ENCODE results near the gene SUSD3. TPM values are rescaled to one million over a fixed set of nuclear protein-coding genes. Genes with fewer than 3 reads are reported as not detected.

SUSD3 gene
- total and polyA plus RNA-seq, 10 of the 15 experiments (the other 5 are each of a cell fraction or from before 2014, with no cell fraction given), result 2.5 to 92.0 (median 31.1) TPM

DNA sequence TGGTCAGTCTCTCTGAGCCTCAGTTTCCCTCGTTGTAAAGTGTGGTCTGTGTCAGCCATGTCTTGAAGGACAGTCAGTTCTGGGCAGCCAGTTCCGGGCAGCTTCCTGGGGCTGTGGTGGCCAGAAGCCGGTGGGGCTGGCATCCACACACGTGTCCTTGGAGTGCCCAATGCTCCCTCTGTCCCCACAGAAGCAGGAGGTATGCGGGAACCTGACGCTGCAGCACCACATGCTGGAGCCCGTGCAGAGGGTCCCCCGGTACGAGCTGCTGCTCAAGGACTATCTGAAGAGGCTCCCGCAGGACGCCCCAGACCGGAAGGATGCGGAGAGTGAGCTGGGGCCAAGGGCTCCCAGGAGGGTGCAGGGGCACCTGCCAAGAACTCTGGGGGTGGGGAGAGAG is 48.4 kb upstream of the SUSD3 start:
- POLR2A ChIA-PET, result no interaction called here
- TF ChIP-seq NR2F1 (conservative IDR thresholded peaks at IDR 0.05), result no peak
- H3K9ac ChIP-seq (ENCODE audit: control insufficient read depth, insufficient read depth, low read length), result no peak overlapping the region
- H3K4me3 ChIP-seq, result no peak overlapping the region
- no peaks in the 10 kb centered on the region for H3K4me1 ChIP-seq (ENCODE audit: control insufficient read depth, insufficient read depth, low read length)
- in situ Hi-C loops (cut with MboI), result no loop called here
- no peaks in the 10 kb centered on the region for H3K27me3 ChIP-seq (replicated peaks in 1 of 2; ENCODE audit: control insufficient read depth in 2 of 2, insufficient read depth in 2 of 2, low read length in 1 of 2)
- H3K79me2 ChIP-seq (ENCODE audit: control insufficient read depth, insufficient read depth, low read length), result no peaks in the 10 kb centered on the region
- no TSS peak for BruUV-seq (replicated peaks)
- FAIRE-seq (no peak), DNase-seq (ENCODE audit: low read depth, low spot score) (no peak), ATAC-seq (no peak)
- H3K9me3 ChIP-seq (replicated peaks; ENCODE audit: control insufficient read depth, insufficient read depth, low read length), result no peaks in the 10 kb centered on the region
- 88% methylated on average over 13 of the region's 13 CpGs for WGBS (ENCODE audit: insufficient coverage, insufficient replicate concordance, low lambda C conversion rate, missing lambda C conversion rate)
- intact Hi-C loops (cut with micrococcal nuclease; ENCODE audit: unreplicated experiment), result no loop called here
- H2AFZ ChIP-seq (ENCODE audit: control insufficient read depth, low read depth, low read length), result no peak overlapping the region
- H4K20me1 ChIP-seq (ENCODE audit: control insufficient read depth, insufficient read depth), result no peaks in the 10 kb centered on the region
- no peak overlapping the region for H3K27ac ChIP-seq (ENCODE audit: control insufficient read depth, insufficient read depth)
- RAD21 ChIA-PET (ENCODE audit: unreplicated experiment), result no interaction called here
- SMC1A ChIA-PET (ENCODE audit: uncharacterized antibody, unreplicated experiment), result no interaction called here
- peaks cover 11 to 27% of the 10 kb centered on the region in 2 experiments; a peak in 3 of 4 replicates for H3K36me3 ChIP-seq (ENCODE audit: control insufficient read depth in 2 of 2, insufficient read depth in 2 of 2, low read length in 1 of 2)
- no peak overlapping the region for H3K4me2 ChIP-seq (ENCODE audit: control insufficient read depth, insufficient read depth)
- CTCF ChIA-PET, result interaction anchor here (1.1 kb wide), 2 partner anchors 21 to 99 kb away, joined by 3 to 4 read pairs; no protein-coding TSS in a partner anchor

DNA sequence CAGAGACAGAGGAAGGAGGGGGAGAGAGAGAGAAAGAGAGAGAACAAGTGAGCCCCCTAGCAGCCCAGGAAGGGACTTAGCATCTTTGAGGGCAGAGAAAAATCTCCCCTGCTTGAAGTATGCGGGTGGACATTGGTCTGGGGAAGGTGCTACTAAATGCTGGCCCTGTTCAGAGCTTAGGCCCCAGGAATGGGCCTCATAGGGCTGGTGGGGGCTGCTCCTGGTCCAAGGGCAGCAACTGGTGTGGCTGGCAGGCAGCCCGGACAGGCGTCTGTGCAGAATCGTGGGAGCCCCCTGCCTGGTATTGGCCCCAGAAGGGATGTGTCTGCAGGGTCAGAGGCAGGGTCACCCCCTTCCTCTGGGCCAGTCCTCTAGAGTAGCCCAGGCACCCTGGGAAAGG is 47.8 kb upstream of the SUSD3 start:
- FAIRE-seq (no peak), ATAC-seq (no peak), DNase-seq (ENCODE audit: low read depth, low spot score) (no peak)
- Histone ChIP-seq H3K27ac (ENCODE audit: control insufficient read depth, insufficient read depth) (no peak overlapping the region), H3K9me3 (replicated peaks; ENCODE audit: control insufficient read depth, insufficient read depth, low read length) (no peaks in the 10 kb centered on the region), H3K27me3 (replicated peaks in 1 of 2; ENCODE audit: control insufficient read depth in 2 of 2, insufficient read depth in 2 of 2, low read length in 1 of 2) (no peaks in the 10 kb centered on the region), H3K9ac (ENCODE audit: control insufficient read depth, insufficient read depth, low read length) (no peak overlapping the region), H3K4me3 (no peak overlapping the region), H4K20me1 (ENCODE audit: control insufficient read depth, insufficient read depth) (no peaks in the 10 kb centered on the region), H3K79me2 (ENCODE audit: control insufficient read depth, insufficient read depth, low read length) (no peaks in the 10 kb centered on the region), H3K4me2 (ENCODE audit: control insufficient read depth, insufficient read depth) (no peak overlapping the region), H3K4me1 (ENCODE audit: control insufficient read depth, insufficient read depth, low read length) (no peaks in the 10 kb centered on the region), H2AFZ (ENCODE audit: control insufficient read depth, low read depth, low read length) (no peak overlapping the region), H3K36me3 (ENCODE audit: control insufficient read depth in 2 of 2, insufficient read depth in 2 of 2, low read length in 1 of 2) (peaks cover 11 to 28% of the 10 kb centered on the region in 2 experiments; a peak in 3 of 4 replicates)
- whole genome bisulfite sequencing (ENCODE audit: insufficient coverage, insufficient replicate concordance, low lambda C conversion rate, missing lambda C conversion rate), result 100% methylated on average over 2 of the region's 4 CpGs
- CTCF ChIA-PET, result interaction anchor here (1.1 kb wide), 1 partner anchor 98 kb away, joined by 4 read pairs; no protein-coding TSS in a partner anchor
- in situ Hi-C loops (cut with MboI), result no loop called here
- no TSS peak for BruUV-seq (replicated peaks)
- POLR2A ChIA-PET, result no interaction called here
- intact Hi-C loops (cut with micrococcal nuclease; ENCODE audit: unreplicated experiment), result no loop called here
- SMC1A ChIA-PET (ENCODE audit: uncharacterized antibody, unreplicated experiment), result no interaction called here
- RAD21 ChIA-PET (ENCODE audit: unreplicated experiment), result no interaction called here
- TF ChIP-seq SMAD5 (IDR thresholded peaks at IDR 0.05; ENCODE audit: low read depth) (no peak), MYB (IDR thresholded peaks at IDR 0.05; ENCODE audit: borderline replicate concordance, low read depth, low read length) (no peak), CHD4 (IDR thresholded peaks at IDR 0.05) (no peak), BHLHE40 (IDR thresholded peaks at IDR 0.05; ENCODE audit: borderline replicate concordance in 1 of 2, low read depth in 2 of 2, low read length in 1 of 2) (no peak), ETV6 (conservative IDR thresholded peaks at IDR 0.05 in 1 of 2, IDR thresholded peaks at IDR 0.05 in 1 of 2; ENCODE audit: borderline replicate concordance in 1 of 2, low read depth in 1 of 2) (no peak), MTA2 (IDR thresholded peaks at IDR 0.05; ENCODE audit: low read depth) (no peak), SPI1 (IDR thresholded peaks at IDR 0.05; ENCODE audit: borderline replicate concordance, insufficient read depth, low read depth, low read length) (no peak), BACH1 (IDR thresholded peaks at IDR 0.05; ENCODE audit: borderline replicate concordance) (no peak), SIX5 (IDR thresholded peaks at IDR 0.05; ENCODE audit: low read depth, low read length, severe bottlenecking) (no peak), ZZZ3 (IDR thresholded peaks at IDR 0.05; ENCODE audit: control insufficient read depth, insufficient read length, low read depth) (no peak)
- TF ChIP-seq, protein P1, sequence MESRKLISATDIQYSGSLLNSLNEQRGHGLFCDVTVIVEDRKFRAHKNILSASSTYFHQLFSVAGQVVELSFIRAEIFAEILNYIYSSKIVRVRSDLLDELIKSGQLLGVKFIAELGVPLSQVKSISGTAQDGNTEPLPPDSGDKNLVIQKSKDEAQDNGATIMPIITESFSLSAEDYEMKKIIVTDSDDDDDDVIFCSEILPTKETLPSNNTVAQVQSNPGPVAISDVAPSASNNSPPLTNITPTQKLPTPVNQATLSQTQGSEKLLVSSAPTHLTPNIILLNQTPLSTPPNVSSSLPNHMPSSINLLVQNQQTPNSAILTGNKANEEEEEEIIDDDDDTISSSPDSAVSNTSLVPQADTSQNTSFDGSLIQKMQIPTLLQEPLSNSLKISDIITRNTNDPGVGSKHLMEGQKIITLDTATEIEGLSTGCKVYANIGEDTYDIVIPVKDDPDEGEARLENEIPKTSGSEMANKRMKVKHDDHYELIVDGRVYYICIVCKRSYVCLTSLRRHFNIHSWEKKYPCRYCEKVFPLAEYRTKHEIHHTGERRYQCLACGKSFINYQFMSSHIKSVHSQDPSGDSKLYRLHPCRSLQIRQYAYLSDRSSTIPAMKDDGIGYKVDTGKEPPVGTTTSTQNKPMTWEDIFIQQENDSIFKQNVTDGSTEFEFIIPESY (IDR thresholded peaks at IDR 0.05), result no peak
- TF ChIP-seq, protein P2, sequence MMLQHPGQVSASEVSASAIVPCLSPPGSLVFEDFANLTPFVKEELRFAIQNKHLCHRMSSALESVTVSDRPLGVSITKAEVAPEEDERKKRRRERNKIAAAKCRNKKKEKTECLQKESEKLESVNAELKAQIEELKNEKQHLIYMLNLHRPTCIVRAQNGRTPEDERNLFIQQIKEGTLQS (IDR thresholded peaks at IDR 0.05; ENCODE audit: borderline replicate concordance, extremely low read depth, low read depth, low read length), result no peak
- TF ChIP-seq, protein P3, sequence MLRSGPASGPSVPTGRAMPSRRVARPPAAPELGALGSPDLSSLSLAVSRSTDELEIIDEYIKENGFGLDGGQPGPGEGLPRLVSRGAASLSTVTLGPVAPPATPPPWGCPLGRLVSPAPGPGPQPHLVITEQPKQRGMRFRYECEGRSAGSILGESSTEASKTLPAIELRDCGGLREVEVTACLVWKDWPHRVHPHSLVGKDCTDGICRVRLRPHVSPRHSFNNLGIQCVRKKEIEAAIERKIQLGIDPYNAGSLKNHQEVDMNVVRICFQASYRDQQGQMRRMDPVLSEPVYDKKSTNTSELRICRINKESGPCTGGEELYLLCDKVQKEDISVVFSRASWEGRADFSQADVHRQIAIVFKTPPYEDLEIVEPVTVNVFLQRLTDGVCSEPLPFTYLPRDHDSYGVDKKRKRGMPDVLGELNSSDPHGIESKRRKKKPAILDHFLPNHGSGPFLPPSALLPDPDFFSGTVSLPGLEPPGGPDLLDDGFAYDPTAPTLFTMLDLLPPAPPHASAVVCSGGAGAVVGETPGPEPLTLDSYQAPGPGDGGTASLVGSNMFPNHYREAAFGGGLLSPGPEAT (IDR thresholded peaks at IDR 0.05; ENCODE audit: low read depth), result no peak
